Stomach smooth muscle (tissue), 2 donors: ENCODE results near the gene G2E3.
A peak's percentile ranks its signal among the peaks of the same experiment; 100 is the strongest.
"Not testable (repeated sequence)": the region's sequence is repeated elsewhere in the genome, so short reads cannot be mapped to it uniquely, and the experiment has no call there.

Source experiments
- H3K27ac ChIP-seq: one replicate; pipeline ENCODE4 v1.7.0; 2013; ENCODE audit warnings: mild to moderate bottlenecking, low read length, inconsistent platforms
- H3K27me3 ChIP-seq, 2 donors: one replicate each; pipeline ENCODE4 v1.7.0; 2013; ENCODE audit warnings: low read length in 2 of 2; ENCODE audit not compliant: insufficient read depth in 2 of 2, control insufficient read depth in 1 of 2
- H3K36me3 ChIP-seq, 2 donors: one replicate each; pipeline ENCODE4 v1.7.0; 2013; ENCODE audit warnings: low read length in 2 of 2; ENCODE audit not compliant: control insufficient read depth in 2 of 2, insufficient read depth in 2 of 2
- H3K4me1 ChIP-seq: one replicate; pipeline ENCODE4 v1.7.0; 2013; ENCODE audit warnings: low read length; ENCODE audit not compliant: control insufficient read depth, insufficient read depth
- H3K4me3 ChIP-seq, 2 donors: one replicate each; pipeline ENCODE4 v1.7.0; 2013; ENCODE audit warnings: low read length in 2 of 2
- H3K9ac ChIP-seq, 2 donors: one replicate each; pipeline ENCODE4 v1.7.0; 2013; ENCODE audit warnings: low read length in 2 of 2, mild to moderate bottlenecking in 1 of 2
- H3K9me3 ChIP-seq, 2 donors: one replicate each; pipeline ENCODE4 v1.7.0; 2013; ENCODE audit warnings: low read length in 2 of 2; ENCODE audit not compliant: control insufficient read depth in 2 of 2
- donor health status: healthy.
- donor health status: Pancreatic carcinoma.

The G2E3 gene

GRCh38 chr14:30623412-30624131 lies 64.6 kb downstream of the G2E3 start:
- Histone ChIP-seq H3K9me3 (no peaks in the 10 kb centered on the region), H3K27ac (no peak overlapping the region), H3K36me3 (no peaks in the 10 kb centered on the region), H3K4me1 (no peaks in the 10 kb centered on the region), H3K4me3 (peak overlapping the region; percentile 97 to 98), H3K9ac (peak overlapping the region in 1 of 2 donors; percentile 97), H3K27me3 (no peaks in the 10 kb centered on the region)

DNA sequence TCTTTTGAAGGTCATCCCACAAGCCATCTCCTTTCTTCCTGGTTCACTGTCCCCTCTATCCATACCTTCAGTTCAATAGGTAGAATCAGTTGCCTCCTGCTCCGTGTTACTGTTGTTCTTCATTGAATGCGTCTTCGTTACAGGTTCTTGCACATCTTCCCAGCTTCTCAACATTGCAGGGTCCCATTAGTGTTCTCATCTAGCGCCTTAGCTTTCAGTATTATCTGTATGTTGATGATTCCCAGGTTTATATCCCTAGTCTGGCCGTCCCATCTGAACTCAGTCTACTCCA lies 65.1 kb downstream of the G2E3 start:
- Histone ChIP-seq H3K36me3 (no peaks in the 10 kb centered on the region), H3K27me3 (no peaks in the 10 kb centered on the region), H3K4me1 (no peaks in the 10 kb centered on the region), H3K9ac (no peak overlapping the region), H3K9me3 (no peaks in the 10 kb centered on the region), H3K4me3 (no peak overlapping the region), H3K27ac (no peak overlapping the region)

DNA sequence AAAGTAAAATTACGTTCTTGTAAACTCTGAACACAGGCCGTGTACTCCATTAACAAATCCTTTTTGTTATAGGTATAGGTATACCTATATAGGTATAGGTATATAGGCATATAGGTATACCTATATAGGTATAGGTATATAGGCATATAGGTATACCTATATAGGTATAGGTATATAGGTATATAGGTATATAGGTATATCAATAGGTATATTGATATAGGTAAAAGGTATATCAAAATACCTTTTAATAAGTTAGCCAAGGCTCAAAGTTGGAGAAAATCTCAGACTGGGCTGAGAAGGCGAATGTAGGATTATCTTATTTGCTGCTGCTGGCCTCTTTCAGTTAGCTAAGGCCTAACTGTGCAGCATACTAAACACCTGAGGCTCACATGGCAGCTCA lies 66.6 kb downstream of the G2E3 start:
- no peaks in the 10 kb centered on the region for H3K27me3 ChIP-seq
- no peaks in the 10 kb centered on the region for H3K36me3 ChIP-seq
- H3K9me3 ChIP-seq: no peaks in the 10 kb centered on the region
- no peaks in the 10 kb centered on the region for H3K4me1 ChIP-seq
- no peak overlapping the region for H3K27ac ChIP-seq
- no peak overlapping the region for H3K4me3 ChIP-seq
- no peak overlapping the region for H3K9ac ChIP-seq

- not testable (repeated sequence) for H3K4me3 ChIP-seq, H3K4me1 ChIP-seq, H3K27me3 ChIP-seq, H3K9ac ChIP-seq, H3K27ac ChIP-seq, H3K9me3 ChIP-seq
- peaks cover 10% of the 10 kb centered on the region in 2 donors for H3K36me3 ChIP-seq
Measured at GRCh38 chr14:30629432-30629831, 70.5 kb downstream of the G2E3 start.

DNA sequence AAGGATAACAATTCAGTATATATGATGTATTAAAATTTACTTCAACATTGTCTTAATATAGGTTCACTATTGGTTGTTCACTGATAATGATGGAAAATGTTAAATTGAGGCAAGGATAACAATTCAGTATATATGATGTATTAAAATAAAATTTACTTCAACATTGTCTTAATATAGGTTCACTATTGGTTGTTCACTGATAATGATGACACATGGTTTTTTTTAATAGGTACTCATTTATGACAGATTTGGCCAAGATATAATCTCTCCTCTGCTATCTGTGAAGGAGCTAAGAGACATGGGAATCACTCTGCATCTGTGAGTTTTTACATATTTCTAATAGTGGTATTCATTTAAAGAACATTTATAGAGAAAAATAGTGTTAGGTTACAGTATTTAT lies 71.3 kb downstream of the G2E3 start:
- Histone ChIP-seq H3K27me3 (no peaks in the 10 kb centered on the region), H3K9me3 (no peaks in the 10 kb centered on the region), H3K36me3 (peaks cover 13 to 16% of the 10 kb centered on the region in 2 donors), H3K9ac (no peak overlapping the region), H3K27ac (no peak overlapping the region), H3K4me1 (no peaks in the 10 kb centered on the region), H3K4me3 (no peak overlapping the region)

DNA sequence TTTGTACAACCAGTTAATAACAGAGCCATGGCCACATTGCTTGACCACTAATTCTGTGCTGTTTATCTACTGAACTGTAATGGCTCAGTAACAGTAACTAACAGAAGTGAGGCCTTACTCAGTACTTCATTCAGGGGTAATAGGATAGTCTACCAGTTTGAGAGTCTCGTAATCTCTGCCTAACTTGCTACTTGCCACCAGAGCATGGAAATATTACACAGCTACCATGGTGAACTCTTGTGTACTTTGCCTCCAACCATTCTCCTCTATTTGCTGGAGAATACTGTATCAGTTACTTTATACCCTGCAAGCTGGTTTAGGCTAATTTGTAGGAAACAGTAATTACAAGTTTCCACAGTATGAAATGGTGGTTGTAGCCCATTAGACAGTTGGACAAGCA lies 73.8 kb downstream of the G2E3 start:
- peaks cover 13 to 18% of the 10 kb centered on the region in 2 donors for H3K36me3 ChIP-seq
- H3K4me1 ChIP-seq: no peaks in the 10 kb centered on the region
- no peak overlapping the region for H3K9ac ChIP-seq

GRCh38 chr14:30638926-30639325 lies 80.0 kb downstream of the G2E3 start:
- no peak overlapping the region for H3K4me3 ChIP-seq
- no peak overlapping the region for H3K9ac ChIP-seq
- no peaks in the 10 kb centered on the region for H3K27me3 ChIP-seq
- no peaks in the 10 kb centered on the region for H3K9me3 ChIP-seq
- H3K4me1 ChIP-seq: no peaks in the 10 kb centered on the region
- peaks cover 7 to 14% of the 10 kb centered on the region in 2 donors for H3K36me3 ChIP-seq
- no peak overlapping the region for H3K27ac ChIP-seq

More for the DNA sequence above, 73.8 kb downstream of the G2E3 start:
- H3K27me3 ChIP-seq: no peaks in the 10 kb centered on the region
- no peaks in the 10 kb centered on the region for H3K9me3 ChIP-seq
- H3K4me3 ChIP-seq: no peak overlapping the region
- H3K27ac ChIP-seq: no peak overlapping the region

- Histone ChIP-seq H3K27me3 (no peaks in the 10 kb centered on the region), H3K36me3 (peaks cover 5 to 11% of the 10 kb centered on the region in 2 donors), H3K9ac (no peak overlapping the region), H3K4me1 (no peaks in the 10 kb centered on the region), H3K27ac (no peak overlapping the region), H3K9me3 (peaks cover 0 to 5% of the 10 kb centered on the region in 2 donors), H3K4me3 (no peak overlapping the region)
Measured at GRCh38 chr14:30641207-30641606, 82.2 kb downstream of the G2E3 start.

DNA sequence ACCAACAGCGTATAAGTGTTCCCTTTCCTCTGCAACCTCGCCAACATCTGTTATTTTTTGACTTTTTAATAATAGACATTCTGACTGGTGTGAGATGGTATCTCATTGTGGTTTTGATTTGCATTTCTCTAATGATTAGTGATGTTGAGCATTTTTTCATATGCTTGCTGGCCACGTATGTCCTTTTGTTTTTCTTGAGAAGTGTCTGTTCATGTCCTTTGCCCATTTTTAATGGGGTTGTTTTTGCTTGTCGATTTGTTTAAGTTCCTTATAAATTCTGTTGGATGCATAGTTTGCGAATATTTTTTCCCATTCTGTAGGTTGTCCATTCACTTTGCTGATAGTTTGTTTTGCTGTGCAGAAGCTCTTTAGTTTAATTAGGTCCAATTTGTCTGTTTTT lies 85.5 kb downstream of the G2E3 start:
- H3K36me3 ChIP-seq: peaks cover 3 to 18% of the 10 kb centered on the region in 2 donors

GRCh38 chr14:30645600-30645999 lies 86.6 kb downstream of the G2E3 start:
- Histone ChIP-seq H3K9ac (no peak overlapping the region), H3K4me1 (no peaks in the 10 kb centered on the region), H3K27ac (no peak overlapping the region), H3K9me3 (peaks cover 0 to 5% of the 10 kb centered on the region in 2 donors), H3K36me3 (peaks cover 6 to 25% of the 10 kb centered on the region in 2 donors), H3K4me3 (no peak overlapping the region), H3K27me3 (no peaks in the 10 kb centered on the region)

More for the DNA sequence above, 85.5 kb downstream of the G2E3 start:
- H3K9ac ChIP-seq, H3K9me3 ChIP-seq, H3K4me1 ChIP-seq, H3K27ac ChIP-seq, H3K4me3 ChIP-seq, H3K27me3 ChIP-seq: not testable (repeated sequence)

- H3K4me3 ChIP-seq: no peak overlapping the region
- no peaks in the 10 kb centered on the region for H3K27me3 ChIP-seq
- no peak overlapping the region for H3K9ac ChIP-seq
- peaks cover 0 to 5% of the 10 kb centered on the region in 2 donors for H3K9me3 ChIP-seq
- peaks cover 6 to 36% of the 10 kb centered on the region in 2 donors for H3K36me3 ChIP-seq
- no peaks in the 10 kb centered on the region for H3K4me1 ChIP-seq
- no peak overlapping the region for H3K27ac ChIP-seq
Measured at GRCh38 chr14:30648471-30648870, 89.5 kb downstream of the G2E3 start.
